HEK293 (cell line): ENCODE data around the gene SLX9.
A peak's percentile ranks its signal among the peaks of the same experiment; 100 is the strongest.

Experiments
- CTCF ChIA-PET: fragments of 350-600 bp; formaldehyde crosslinking; extraction: SDS; loops from one replicate; lab custom pipeline; 2021; ENCODE audit warnings: antibody characterized with exemption; lab: Yijun Ruan, JAX
- POLR2A ChIA-PET: fragments of 300-600 bp; formaldehyde crosslinking; extraction: SDS; loops from one replicate; lab custom pipeline; 2020; ENCODE audit warnings: antibody characterized with exemption, inconsistent platforms; lab: Yijun Ruan, JAX
- H3K27ac ChIP-seq: fragments of 200-500 bp; sonication (Bioruptor generic); 2 replicates; pipeline ENCODE4 v1.5.1; 2014; ENCODE audit warnings: low read depth, low read length, control low read depth, inconsistent platforms; ENCODE audit errors: extremely low read depth
- H3K36me3 ChIP-seq, 2 experiments: fragments of 200-500 bp in 1 of 2; sonication (Bioruptor generic) in 1 of 2; 1 replicate in 1 of 2; 2 replicates in 1 of 2; pipeline ENCODE4 v1.5.1; 2014 to 2017; ENCODE audit warnings: inconsistent platforms in 2 of 2, low read length in 2 of 2; ENCODE audit not compliant: control insufficient read depth in 2 of 2, insufficient read depth in 1 of 2
- H3K4me1 ChIP-seq: fragments of 200-500 bp; sonication (Bioruptor generic); 2 replicates; pipeline ENCODE4 v1.5.1; 2014; ENCODE audit warnings: mild to moderate bottlenecking, low read length, inconsistent platforms; ENCODE audit not compliant: control insufficient read depth, insufficient read depth
- H3K4me3 ChIP-seq: 2 replicates; pipeline ENCODE4 v1.5.1; 2011; ENCODE audit warnings: low read depth, mild to moderate bottlenecking, control low read depth, low read length, moderate library complexity
- H3K9me3 ChIP-seq: fragments of 200-500 bp; sonication (Bioruptor generic); 2 replicates; pipeline ENCODE4 v1.5.1; 2014; ENCODE audit warnings: low read depth, low read length, inconsistent platforms; ENCODE audit not compliant: control insufficient read depth, insufficient read depth
- BCL11A ChIP-seq: fragments of 450-650 bp; formaldehyde crosslinking; IDR thresholded peaks from 2 replicates; pipeline ENCODE4 v1.5.1; 2016; ENCODE audit warnings: low read depth, missing biosample characterization, missing genetic modification characterization
- GFI1B ChIP-seq: fragments of 450-650 bp; formaldehyde crosslinking; IDR thresholded peaks from 2 replicates; pipeline ENCODE4 v1.5.1; 2016; ENCODE audit warnings: missing biosample characterization, missing genetic modification characterization
- REPIN1 ChIP-seq: fragments of 450-650 bp; formaldehyde crosslinking; IDR thresholded peaks from 2 replicates; pipeline ENCODE4 v1.5.1; 2017; ENCODE audit warnings: missing biosample characterization, missing genetic modification characterization, low read depth
- SCRT2 ChIP-seq: fragments of 450-650 bp; formaldehyde crosslinking; IDR thresholded peaks from 2 replicates; pipeline ENCODE4 v1.5.1; 2016; ENCODE audit warnings: missing biosample characterization, missing genetic modification characterization
- ZFP41 ChIP-seq: fragments of 450-650 bp; formaldehyde crosslinking; IDR thresholded peaks from 2 replicates; pipeline ENCODE4 v1.5.1; 2016; ENCODE audit warnings: missing biosample characterization, missing genetic modification characterization, borderline replicate concordance
- ZIC2 ChIP-seq: fragments of 450-650 bp; formaldehyde crosslinking; IDR thresholded peaks from 2 replicates; pipeline ENCODE4 v1.5.1; 2016; ENCODE audit warnings: missing biosample characterization, missing genetic modification characterization
- ZNF121 ChIP-seq: fragments of 450-650 bp; formaldehyde crosslinking; IDR thresholded peaks from 2 replicates; pipeline ENCODE4 v1.5.1; 2016; ENCODE audit warnings: missing biosample characterization, missing genetic modification characterization
- ZNF16 ChIP-seq: fragments of 450-650 bp; formaldehyde crosslinking; IDR thresholded peaks from 2 replicates; pipeline ENCODE4 v1.5.1; 2016; ENCODE audit warnings: low read depth, missing biosample characterization, missing genetic modification characterization
- ZNF2 ChIP-seq: fragments of 450-650 bp; formaldehyde crosslinking; IDR thresholded peaks from 2 replicates; pipeline ENCODE4 v1.5.1; 2016; ENCODE audit warnings: missing biosample characterization, missing genetic modification characterization
- ZNF416 ChIP-seq: fragments of 450-650 bp; formaldehyde crosslinking; IDR thresholded peaks from 2 replicates; pipeline ENCODE4 v1.5.1; 2016; ENCODE audit warnings: missing biosample characterization, missing genetic modification characterization
- ZNF670 ChIP-seq: fragments of 450-650 bp; formaldehyde crosslinking; IDR thresholded peaks from 2 replicates; pipeline ENCODE4 v1.5.1; 2016; ENCODE audit warnings: missing biosample characterization, missing genetic modification characterization, low read depth
- ZNF837 ChIP-seq: fragments of 450-650 bp; formaldehyde crosslinking; IDR thresholded peaks from 2 replicates; pipeline ENCODE4 v1.5.1; 2016; ENCODE audit warnings: missing biosample characterization, missing genetic modification characterization

Gene SLX9

GRCh38 chr21:44934276-44934675 lies 5.6 kb upstream of the SLX9 start:
- H3K4me1 ChIP-seq, result peaks cover 5% of the 10 kb centered on the region; the same call in 1 of the 2 replicates
- ChIA-PET POLR2A (interaction anchor here (1.2 kb wide), 1 partner anchor 133 kb away, joined by 3 read pairs; the partner anchor contains the start of gene UBE2G2), CTCF (interaction anchor here (0.6 to 3.1 kb wide), 6 partner anchors 15 to 424 kb away, joined by 3 to 11 read pairs (median 4); no protein-coding TSS in a partner anchor)
- no peak overlapping the region for H3K27ac ChIP-seq
- no peak for TF ChIP-seq REPIN1 (tag by site-specific recombination)
- no peaks in the 10 kb centered on the region for H3K9me3 ChIP-seq
- peaks cover 0 to 17% of the 10 kb centered on the region in 2 experiments; a peak in 1 of 3 replicates for H3K36me3 ChIP-seq
- H3K4me3 ChIP-seq, result no peak overlapping the region

- TF ChIP-seq ZNF416 (tag by site-specific recombination), result no peak
- peak; percentile 23; the same call in 1 of the 2 replicates for TF ChIP-seq ZIC2 (tag by site-specific recombination)
- POLR2A ChIA-PET, result interaction anchor here (1.2 kb wide), 1 partner anchor 133 kb away, joined by 3 read pairs; the partner anchor contains the start of gene UBE2G2
- Histone ChIP-seq H3K9me3 (no peaks in the 10 kb centered on the region), H3K4me1 (peaks cover 6% of the 10 kb centered on the region; the same call in 1 of the 2 replicates), H3K27ac (no peak overlapping the region), H3K4me3 (no peak overlapping the region), H3K36me3 (peaks cover 0 to 17% of the 10 kb centered on the region in 2 experiments; a peak in 1 of 3 replicates)
- CTCF ChIA-PET, result interaction anchor here (0.6 to 3.1 kb wide), 5 partner anchors 14 to 425 kb away, joined by 3 to 11 read pairs (median 3); no protein-coding TSS in a partner anchor
Observed at GRCh38 chr21:44934797-44935532, 4.9 kb upstream of the SLX9 start.

GRCh38 chr21:44935533-44935927 lies 4.3 kb upstream of the SLX9 start:
- ChIA-PET POLR2A (no interaction called here), CTCF (no interaction called here)
- Histone ChIP-seq H3K9me3 (no peaks in the 10 kb centered on the region), H3K36me3 (peaks cover 0 to 17% of the 10 kb centered on the region in 2 experiments; a peak in 1 of 3 replicates), H3K27ac (no peak overlapping the region), H3K4me1 (peaks cover 6% of the 10 kb centered on the region; the same call in 1 of the 2 replicates), H3K4me3 (no peak overlapping the region)
- no peak for TF ChIP-seq ZNF670 (tag by site-specific recombination)
- no peak for TF ChIP-seq ZNF16 (tag by site-specific recombination)
- TF ChIP-seq ZNF121, result no peak
- TF ChIP-seq SCRT2 (tag by site-specific recombination), result peak; percentile 20; the same call in 1 of the 2 replicates
- TF ChIP-seq BCL11A (tag by site-specific recombination), result no peak
- no peak for TF ChIP-seq GFI1B (tag by site-specific recombination)

- H3K27ac ChIP-seq, result peak overlapping the region; percentile 50; the same call in 1 of the 2 replicates
- ChIA-PET CTCF (interaction anchor here (1.0 to 15.2 kb wide), 4 partner anchors 11 to 199 kb away, joined by 4 to 333 read pairs (median 8); no protein-coding TSS in a partner anchor), POLR2A (interaction anchor here (0.5 to 1.8 kb wide), 5 partner anchors 10 to 877 kb away, joined by 3 to 9 read pairs (median 6); partner anchors contain the start of gene PTTG1IP)
- peaks cover 0 to 36% of the 10 kb centered on the region in 2 experiments; a peak in 1 of 3 replicates for H3K36me3 ChIP-seq
- 0 out of 2 replicates have a peak, but pooled peaks have one; percentile 14 for TF ChIP-seq ZNF837 (tag by site-specific recombination)
- no peak for TF ChIP-seq ZNF2 (tag by site-specific recombination)
- 0 out of 2 replicates have a peak, but pooled peaks have one; percentile 38 for TF ChIP-seq ZFP41 (tag by site-specific recombination)
- peak overlapping the region; percentile 87 for H3K4me3 ChIP-seq
- H3K9me3 ChIP-seq, result no peaks in the 10 kb centered on the region
- H3K4me1 ChIP-seq, result peaks cover 11% of the 10 kb centered on the region; the same call in 1 of the 2 replicates
Observed at GRCh38 chr21:44938772-44939531, 877 bp upstream of the SLX9 start.
